ENCODE measurements around the gene BIRC2.

BIRC2 gene

GRCh38 chr11:102314784-102315183, 32.2 kb upstream of the BIRC2 start:
- Mint-ChIP-seq H3K36me3 (ENCODE audit: low read depth) (no peaks in the 10 kb centered on the region), H3K4me3 (no peak overlapping the region), H3K9me3 (peaks cover 2% of the 10 kb centered on the region), H3K27ac (no peak overlapping the region), H3K4me1 (peaks cover 14% of the 10 kb centered on the region), H3K27me3 (ENCODE audit: low read depth, poor library complexity) (peaks cover 41% of the 10 kb centered on the region)
- TF ChIP-seq CTCF (IDR thresholded peaks at IDR 0.05): no peak
- no peak for DNase-seq

GRCh38 chr11:102316346-102316904, 30.6 kb upstream of the BIRC2 start:
- Mint-ChIP-seq H3K9me3 (no peaks in the 10 kb centered on the region), H3K36me3 (ENCODE audit: low read depth) (no peaks in the 10 kb centered on the region), H3K27ac (no peak overlapping the region), H3K27me3 (ENCODE audit: low read depth, poor library complexity) (peaks cover 41% of the 10 kb centered on the region), H3K4me3 (peak overlapping the region; percentile 28), H3K4me1 (peaks cover 14% of the 10 kb centered on the region)
- no peak for DNase-seq
- TF ChIP-seq CTCF (IDR thresholded peaks at IDR 0.05): no peak

GRCh38 chr11:102317099-102317767, 29.8 kb upstream of the BIRC2 start, which contains the start of gene BIRC3:
BIRC3 (plus strand) TSS chr11:102317484; CDS start chr11:102324510, 7,026 bp downstream.
- Mint-ChIP-seq H3K4me3 (peak within 1 kb of the TSS; percentile 85), H3K9me3 (no peaks in the 10 kb centered on the region), H3K27ac (no peak within 1 kb of the TSS), H3K27me3 (ENCODE audit: low read depth, poor library complexity) (peaks cover 41% of the 10 kb centered on the region), H3K36me3 (ENCODE audit: low read depth) (no peaks in the 10 kb centered on the region), H3K4me1 (peaks cover 14% of the 10 kb centered on the region)
- DNase-seq: peak; percentile 56
- no peak for TF ChIP-seq CTCF (IDR thresholded peaks at IDR 0.05)

GRCh38 chr11:102317768-102318103, 29.3 kb upstream of the BIRC2 start:
- H3K4me3 Mint-ChIP-seq: peak overlapping the region; percentile 85
- no peak overlapping the region for H3K27ac Mint-ChIP-seq
- peaks cover 41% of the 10 kb centered on the region for H3K27me3 Mint-ChIP-seq (ENCODE audit: low read depth, poor library complexity)
- peaks cover 14% of the 10 kb centered on the region for H3K4me1 Mint-ChIP-seq
- no peak for DNase-seq
- H3K36me3 Mint-ChIP-seq (ENCODE audit: low read depth): no peaks in the 10 kb centered on the region
- no peaks in the 10 kb centered on the region for H3K9me3 Mint-ChIP-seq
- TF ChIP-seq CTCF (IDR thresholded peaks at IDR 0.05): no peak

- no peak for TF ChIP-seq CTCF (IDR thresholded peaks at IDR 0.05)
- H3K36me3 Mint-ChIP-seq (ENCODE audit: low read depth): no peaks in the 10 kb centered on the region
- H3K4me3 Mint-ChIP-seq: no peak overlapping the region
- H3K4me1 Mint-ChIP-seq: peaks cover 14% of the 10 kb centered on the region
- no peak overlapping the region for H3K27ac Mint-ChIP-seq
- H3K9me3 Mint-ChIP-seq: no peaks in the 10 kb centered on the region
- peaks cover 41% of the 10 kb centered on the region for H3K27me3 Mint-ChIP-seq (ENCODE audit: low read depth, poor library complexity)
- DNase-seq: no peak
Observed at GRCh38 chr11:102318469-102318868, 28.5 kb upstream of the BIRC2 start.

- DNase-seq: no peak
- H3K27me3 Mint-ChIP-seq (ENCODE audit: low read depth, poor library complexity): peaks cover 39% of the 10 kb centered on the region
- peaks cover 14% of the 10 kb centered on the region for H3K4me1 Mint-ChIP-seq
- TF ChIP-seq CTCF (IDR thresholded peaks at IDR 0.05): no peak
- H3K9me3 Mint-ChIP-seq: no peaks in the 10 kb centered on the region
- no peak overlapping the region for H3K4me3 Mint-ChIP-seq
- no peak overlapping the region for H3K27ac Mint-ChIP-seq
- no peaks in the 10 kb centered on the region for H3K36me3 Mint-ChIP-seq (ENCODE audit: low read depth)
Observed at GRCh38 chr11:102319544-102319943, 27.5 kb upstream of the BIRC2 start.
